Endodermal cell (in vitro differentiated cells): ENCODE measurements around the gene CST11. TPM values are rescaled to one million over a fixed set of nuclear protein-coding genes. Genes with fewer than 3 reads are reported as not detected.

ENCODE experiments used
- DNase-seq: peaks from one replicate; pipeline ENCODE4 v3.0.0-alpha.2; 2017
- H3K27ac ChIP-seq: 2 replicates; pipeline ENCODE4 v1.5.1; 2013; ENCODE audit warnings: mild to moderate bottlenecking, low read depth, low read length, moderate library complexity
- H3K27me3 ChIP-seq: 2 replicates; pipeline ENCODE4 v1.6.1; 2013; ENCODE audit warnings: mild to moderate bottlenecking, low read length, moderate library complexity; ENCODE audit not compliant: insufficient read depth, control insufficient read depth, poor library complexity, severe bottlenecking
- H3K36me3 ChIP-seq: 2 replicates; pipeline ENCODE4 v1.7.0; 2013; ENCODE audit warnings: mild to moderate bottlenecking, low read length, moderate library complexity; ENCODE audit not compliant: control insufficient read depth, insufficient read depth
- H3K4me1 ChIP-seq: one replicate; pipeline ENCODE4 v1.7.0; 2013; ENCODE audit warnings: low read length; ENCODE audit not compliant: control insufficient read depth, insufficient read depth
- H3K4me3 ChIP-seq: 2 replicates; pipeline ENCODE4 v1.5.1; 2013; ENCODE audit warnings: mild to moderate bottlenecking, low read length, moderate library complexity
- H3K9ac ChIP-seq: 2 replicates; pipeline ENCODE4 v1.6.1; 2013; ENCODE audit warnings: mild to moderate bottlenecking, low read length, moderate library complexity; ENCODE audit not compliant: poor library complexity, severe bottlenecking; ENCODE audit errors: extremely low read depth
- H3K9me3 ChIP-seq: 2 replicates; pipeline ENCODE4 v1.6.1; 2013; ENCODE audit warnings: mild to moderate bottlenecking, low read length, moderate library complexity; ENCODE audit not compliant: control insufficient read depth
- H3K27ac Mint-ChIP-seq: 2 replicates; pipeline ENCODE4 v1.8.0; 2020; ENCODE audit warnings: mixed read lengths
- H3K27me3 Mint-ChIP-seq: 2 replicates; pipeline ENCODE4 v1.8.0; 2021; ENCODE audit warnings: mild to moderate bottlenecking, mixed read lengths; ENCODE audit not compliant: insufficient read depth
- H3K36me3 Mint-ChIP-seq: 2 replicates; pipeline ENCODE4 v1.8.0; 2020; ENCODE audit warnings: low read depth, mixed read lengths
- H3K4me1 Mint-ChIP-seq: 2 replicates; pipeline ENCODE4 v1.8.0; 2020; ENCODE audit warnings: mixed read lengths
- H3K4me3 Mint-ChIP-seq: 2 replicates; pipeline ENCODE4 v1.8.0; 2020; ENCODE audit warnings: mild to moderate bottlenecking, moderate library complexity, mixed read lengths
- H3K9me3 Mint-ChIP-seq: 2 replicates; pipeline ENCODE4 v1.8.0; 2020; ENCODE audit warnings: mild to moderate bottlenecking, mixed read lengths
- CTCF ChIP-seq: fragments of 200-600 bp; sonication (generic); conservative IDR thresholded peaks from 2 replicates; pipeline ENCODE4 v1.5.0; 2021; ENCODE audit warnings: antibody characterized with exemption, mild to moderate bottlenecking
- WGBS, 2 experiments: methylation state at CpG; one replicate each; pipeline versions ENCODE4 v1.1.5 to v1.1.7; 2013; ENCODE audit warnings: missing lambda C conversion rate in 2 of 2, mixed read lengths in 1 of 2; ENCODE audit not compliant: insufficient coverage in 1 of 2, insufficient read length in 1 of 2; 5-methylcytosine and 5-hydroxymethylcytosine counted together
- total RNA-seq, 2 donors: library from RNA; stranded (reverse); fragmentation: NEBNext Ultra II Directional in 1 of 2; extraction: Animal tissue kit (Norgen Biotek cat#: 25700) in 1 of 2; gene quantifications; 2 replicates in 1 of 2; 3 replicates in 1 of 2; pipeline ENCODE4 v1.2.1, GENCODE V29; 2021

The CST11 gene
- total RNA-seq, 2 donors from 2014 or later: 0.69 TPM; not detected in 1

- Histone ChIP-seq H3K9me3 (no peaks in the 10 kb centered on the region), H3K36me3 (no peaks in the 10 kb centered on the region), H3K9ac (peak within 1 kb of the TSS; percentile 63), H3K27me3 (no peaks in the 10 kb centered on the region), H3K4me1 (peaks cover 3% of the 10 kb centered on the region), H3K4me3 (peak within 1 kb of the TSS; percentile 75), H3K27ac (no peak within 1 kb of the TSS)
- Mint-ChIP-seq H3K4me1 (peaks cover 23% of the 10 kb centered on the region), H3K27ac (peak within 1 kb of the TSS; percentile 76), H3K36me3 (no peaks in the 10 kb centered on the region), H3K27me3 (no peaks in the 10 kb centered on the region), H3K9me3 (peaks cover 3% of the 10 kb centered on the region), H3K4me3 (peak within 1 kb of the TSS; percentile 75)
- peak; percentile 98 for DNase-seq
- 1 to 3% methylated on average over 15 to 62 of the region's 64 CpGs for WGBS, 2 experiments
- peak; percentile 70 for TF ChIP-seq CTCF
These were observed 31.4 kb downstream of the CST11 start, which contains the start of gene NAPB for GRCh38 chr20:23420943-23421931. Gene NAPB, minus strand, starts transcription at chr20:23421488. Its CDS starts 86 bp downstream, at chr20:23421402.

DNA sequence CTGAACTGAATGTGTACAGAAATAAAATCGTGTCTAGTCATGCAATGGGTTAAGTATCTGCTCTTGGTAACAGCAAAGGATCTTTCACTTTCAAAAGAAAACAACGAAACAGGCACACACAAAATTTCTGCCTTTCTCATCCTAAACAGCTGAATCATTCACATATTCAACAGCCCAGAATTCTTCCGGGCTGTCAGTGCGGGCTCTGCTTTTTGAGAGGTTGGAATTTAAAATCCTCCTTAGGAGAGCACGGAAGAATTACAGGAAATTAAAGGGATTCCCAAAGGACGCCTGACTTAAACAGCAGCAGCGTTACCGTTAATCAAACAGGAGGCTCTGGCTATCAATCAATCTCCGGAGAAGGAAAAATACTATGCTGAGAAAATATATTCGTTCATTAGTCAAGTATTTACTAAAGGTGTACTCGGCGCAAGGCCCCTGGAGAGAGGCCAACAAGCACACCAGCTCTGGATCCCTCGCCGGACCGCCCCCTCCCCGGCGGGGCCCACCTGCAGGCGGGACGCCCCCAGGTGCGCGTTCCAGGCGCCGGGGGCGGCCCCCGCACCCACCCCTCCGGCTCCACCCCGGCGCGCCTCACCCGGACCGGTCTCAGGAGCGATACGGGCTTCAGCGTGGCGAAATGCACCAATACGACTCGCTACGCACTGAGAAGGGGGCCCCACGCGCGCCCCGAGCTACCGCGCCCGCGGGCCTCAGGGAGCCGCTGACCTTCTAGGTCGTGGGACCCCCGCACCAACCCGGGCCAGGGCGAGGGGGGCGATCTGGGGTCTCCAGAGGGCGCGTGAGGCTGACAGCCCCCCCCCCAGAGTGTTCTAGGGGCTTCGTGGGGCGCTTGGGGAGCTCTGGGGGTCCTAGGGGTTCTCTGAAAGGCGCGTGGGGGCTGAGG is 32.4 kb downstream of the CST11 start:
- Histone ChIP-seq H3K9me3 (no peaks in the 10 kb centered on the region), H3K36me3 (no peaks in the 10 kb centered on the region), H3K4me3 (peak overlapping the region; percentile 75), H3K27ac (no peak overlapping the region), H3K27me3 (no peaks in the 10 kb centered on the region), H3K9ac (peak overlapping the region; percentile 63), H3K4me1 (peaks cover 3% of the 10 kb centered on the region)
- Mint-ChIP-seq H3K27me3 (no peaks in the 10 kb centered on the region), H3K9me3 (peaks cover under 1% of the 10 kb centered on the region), H3K27ac (peak overlapping the region; percentile 76), H3K4me1 (peaks cover 23% of the 10 kb centered on the region), H3K4me3 (peak overlapping the region; percentile 75), H3K36me3 (peaks cover 6% of the 10 kb centered on the region)
- WGBS, 2 experiments: 2 to 6% methylated on average over 17 to 58 of the region's 58 CpGs
- DNase-seq: peak; percentile 49
- no peak for TF ChIP-seq CTCF

- H3K27me3 ChIP-seq: no peaks in the 10 kb centered on the region
- peak overlapping the region; percentile 0 for H3K9ac ChIP-seq
- Mint-ChIP-seq H3K4me1 (peaks cover 23% of the 10 kb centered on the region), H3K9me3 (no peaks in the 10 kb centered on the region), H3K27me3 (no peaks in the 10 kb centered on the region), H3K27ac (no peak overlapping the region), H3K36me3 (peaks cover 6% of the 10 kb centered on the region), H3K4me3 (peak overlapping the region; percentile 75)
- H3K4me1 ChIP-seq: peaks cover 3% of the 10 kb centered on the region
- DNase-seq: no peak
- no peaks in the 10 kb centered on the region for H3K9me3 ChIP-seq
- no peaks in the 10 kb centered on the region for H3K36me3 ChIP-seq
- 79 to 80% methylated on average over 5 of the region's 5 CpGs for WGBS, 2 experiments
- peak overlapping the region; percentile 75 for H3K4me3 ChIP-seq
- no peak overlapping the region for H3K27ac ChIP-seq
- no peak for TF ChIP-seq CTCF
These were observed 33.0 kb downstream of the CST11 start for GRCh38 chr20:23419657-23419994.
